Umbilical cord (tissue), 2 donors: ENCODE results near the gene MAFB. TPM values are rescaled to one million over a fixed set of nuclear protein-coding genes. Genes with fewer than 3 reads are reported as not detected.

Experiments used
- DNase-seq: peaks from one replicate; pipeline ENCODE4 v3.0.0-alpha.2; 2015; ENCODE audit warnings: low spot score
- total RNA-seq: library from RNA; depleted of rRNA; stranded (reverse); fragments of >200 nt; gene quantifications from one replicate; pipeline ENCODE4 v1.2.3, GENCODE V29; 2014; ENCODE audit warnings: low replicate concordance; ENCODE audit not compliant: insufficient read depth

MAFB gene
- total RNA-seq, 1 donor from 2014 or later = 14.2 TPM

DNA sequence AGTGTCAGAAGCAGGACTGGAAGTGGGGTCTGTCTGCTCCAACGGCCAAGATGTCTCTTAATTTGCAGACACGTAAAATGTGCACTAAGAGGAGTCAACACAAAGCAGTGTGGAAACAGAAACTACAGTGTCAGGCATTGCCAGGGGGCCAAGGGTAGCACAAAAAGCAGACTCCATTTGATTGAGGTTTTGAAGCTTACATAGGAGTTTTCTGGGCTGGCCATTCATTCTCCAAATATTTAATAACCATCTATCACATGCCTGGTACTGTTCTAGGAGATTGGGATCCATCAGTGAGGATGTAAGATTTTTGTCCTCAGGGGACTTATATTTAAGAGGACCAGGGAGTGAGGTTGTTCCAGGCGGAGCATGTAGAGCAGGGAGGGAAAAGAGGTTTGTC, 29.5 kb downstream of the MAFB start:
- no peak for DNase-seq

DNA sequence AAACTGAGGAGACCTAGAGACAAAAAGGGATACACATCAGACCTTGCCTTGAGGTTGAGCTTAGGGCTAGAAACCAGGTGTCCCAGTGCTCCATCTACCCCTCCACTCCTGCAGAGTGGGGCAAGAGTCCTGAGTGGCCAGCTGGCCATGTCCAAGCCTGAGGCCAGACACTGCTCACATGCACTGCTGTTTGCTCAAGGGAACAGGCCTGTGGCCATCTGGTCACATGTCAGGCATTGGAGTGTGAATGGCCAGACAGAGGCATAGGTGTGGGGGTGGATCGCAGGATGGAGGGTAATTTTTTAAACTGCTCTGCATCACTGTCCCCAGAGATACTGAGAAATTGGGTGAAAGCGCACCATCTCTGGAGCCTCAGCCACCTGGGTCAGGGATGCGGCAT, 30.5 kb downstream of the MAFB start:
- no peak for DNase-seq

DNA sequence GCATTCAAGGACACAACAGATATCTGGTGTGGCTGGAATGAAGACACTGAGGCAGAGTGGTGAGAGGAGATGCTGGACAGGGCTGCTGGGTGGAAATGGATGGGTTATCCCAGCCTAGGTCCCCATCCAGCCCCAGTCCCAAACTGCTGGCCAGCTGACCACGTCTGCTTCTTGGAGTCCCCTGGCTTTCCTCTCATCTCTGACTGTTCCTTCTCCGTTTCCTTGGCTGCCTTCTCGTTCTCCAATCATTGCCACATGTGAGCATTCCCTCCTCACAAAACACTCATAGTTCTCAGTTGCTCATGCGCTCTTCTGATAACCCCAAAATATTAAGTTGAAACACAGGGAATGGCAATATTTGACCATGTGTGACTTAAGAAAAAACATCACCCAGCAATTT, 31.5 kb downstream of the MAFB start:
- DNase-seq = no peak

DNA sequence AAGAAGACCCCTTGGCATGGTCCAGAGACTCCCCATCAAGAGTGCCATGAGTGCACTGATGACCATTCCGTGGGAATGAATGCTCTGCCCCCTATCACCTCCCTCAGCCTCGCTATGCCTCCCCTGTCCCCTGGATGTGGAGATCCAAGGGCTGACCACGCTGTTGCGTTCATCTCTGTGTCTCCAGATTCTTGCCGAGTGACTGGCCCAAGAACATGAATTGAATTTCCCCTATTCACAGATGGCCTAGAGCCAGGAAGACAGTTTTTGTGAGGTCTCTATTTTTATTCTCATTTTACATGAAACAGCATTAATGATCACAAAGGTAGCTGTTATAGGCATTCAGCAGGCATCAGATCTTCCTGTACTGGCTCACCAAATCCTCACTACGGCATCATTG, 33.6 kb downstream of the MAFB start:
- no peak for DNase-seq

DNA sequence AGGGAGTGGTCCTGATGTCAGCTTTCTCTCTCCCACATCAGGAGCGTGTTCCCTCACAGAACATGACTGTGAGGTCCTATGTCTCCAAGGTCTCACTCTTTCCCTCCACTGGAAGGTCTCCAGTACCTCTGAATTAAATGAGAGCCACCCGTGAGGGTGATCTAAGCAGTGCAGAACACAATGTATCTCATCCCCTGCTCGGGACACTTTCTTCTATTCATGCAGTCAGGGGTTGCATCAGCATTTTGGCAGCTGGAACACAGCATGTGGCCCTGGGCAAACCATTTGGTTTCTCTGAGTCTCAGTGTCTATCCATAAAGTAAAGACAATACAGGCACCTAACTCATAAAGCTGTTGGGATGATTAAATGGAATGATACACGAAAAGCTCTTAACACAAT, 34.2 kb downstream of the MAFB start:
- no peak for DNase-seq

DNA sequence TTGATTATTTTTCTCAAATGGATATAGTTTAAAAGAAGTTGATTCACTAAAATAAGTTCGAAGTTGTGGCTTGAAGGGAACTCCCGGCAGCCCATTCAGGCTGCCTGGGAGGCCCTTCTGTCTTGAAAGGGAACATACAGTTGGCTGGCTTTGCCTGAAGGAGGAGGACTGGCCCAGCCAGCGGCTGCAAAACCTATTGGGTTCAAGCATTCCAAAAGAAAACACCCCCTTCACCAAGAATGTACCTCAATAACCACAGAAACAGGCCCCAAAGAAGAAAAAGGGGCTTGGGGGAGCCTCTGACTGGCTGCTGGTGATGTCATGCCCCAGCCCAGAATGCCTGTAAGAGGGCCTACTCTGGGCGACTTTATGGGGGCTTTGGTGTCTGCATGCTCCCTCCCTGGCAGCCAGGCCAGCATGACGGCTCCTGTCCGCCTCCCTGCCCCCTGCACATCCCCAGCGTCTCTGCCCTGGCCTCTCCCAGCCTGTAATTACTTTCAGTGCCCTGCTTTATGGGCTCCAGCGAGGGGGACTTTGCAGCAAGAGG, 36.5 kb downstream of the MAFB start:
- no peak for DNase-seq

DNA sequence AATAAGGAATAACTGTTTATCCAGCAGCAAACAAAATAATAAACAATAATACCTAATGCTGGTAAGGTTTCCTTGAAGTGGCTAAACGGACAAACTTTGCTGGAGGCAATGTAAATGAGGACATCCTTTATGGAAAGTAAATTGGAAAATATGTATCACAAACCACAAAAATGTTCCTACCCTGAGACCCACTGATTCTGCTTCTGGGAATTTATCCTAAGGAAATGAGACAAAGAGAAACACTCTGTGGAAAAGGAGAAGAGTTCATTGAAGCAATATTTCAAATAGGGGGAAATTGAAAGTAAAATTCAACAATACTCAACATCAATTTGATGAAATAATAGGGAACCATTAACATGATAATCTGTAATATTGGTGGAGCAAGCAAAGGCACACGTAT, 37.9 kb downstream of the MAFB start:
- DNase-seq = no peak

DNA sequence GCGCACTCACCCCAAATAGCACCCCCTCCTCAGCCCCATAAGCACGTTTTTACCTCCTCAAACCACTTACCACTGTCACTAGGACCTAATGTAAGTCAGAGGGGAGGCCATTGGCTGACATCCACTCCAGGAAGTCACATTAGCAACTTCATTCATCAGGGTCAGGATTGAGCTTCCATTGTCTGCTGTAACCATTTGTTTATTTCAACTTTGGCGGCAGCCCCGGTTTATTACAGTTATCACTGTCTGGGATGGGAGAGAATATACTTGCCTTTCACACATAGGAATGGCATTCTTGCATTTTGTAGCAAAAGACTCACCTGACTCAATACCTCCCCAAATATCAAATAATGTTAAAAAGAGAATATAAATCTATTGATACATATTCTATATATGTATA, 38.3 kb downstream of the MAFB start:
- DNase-seq = no peak

DNA sequence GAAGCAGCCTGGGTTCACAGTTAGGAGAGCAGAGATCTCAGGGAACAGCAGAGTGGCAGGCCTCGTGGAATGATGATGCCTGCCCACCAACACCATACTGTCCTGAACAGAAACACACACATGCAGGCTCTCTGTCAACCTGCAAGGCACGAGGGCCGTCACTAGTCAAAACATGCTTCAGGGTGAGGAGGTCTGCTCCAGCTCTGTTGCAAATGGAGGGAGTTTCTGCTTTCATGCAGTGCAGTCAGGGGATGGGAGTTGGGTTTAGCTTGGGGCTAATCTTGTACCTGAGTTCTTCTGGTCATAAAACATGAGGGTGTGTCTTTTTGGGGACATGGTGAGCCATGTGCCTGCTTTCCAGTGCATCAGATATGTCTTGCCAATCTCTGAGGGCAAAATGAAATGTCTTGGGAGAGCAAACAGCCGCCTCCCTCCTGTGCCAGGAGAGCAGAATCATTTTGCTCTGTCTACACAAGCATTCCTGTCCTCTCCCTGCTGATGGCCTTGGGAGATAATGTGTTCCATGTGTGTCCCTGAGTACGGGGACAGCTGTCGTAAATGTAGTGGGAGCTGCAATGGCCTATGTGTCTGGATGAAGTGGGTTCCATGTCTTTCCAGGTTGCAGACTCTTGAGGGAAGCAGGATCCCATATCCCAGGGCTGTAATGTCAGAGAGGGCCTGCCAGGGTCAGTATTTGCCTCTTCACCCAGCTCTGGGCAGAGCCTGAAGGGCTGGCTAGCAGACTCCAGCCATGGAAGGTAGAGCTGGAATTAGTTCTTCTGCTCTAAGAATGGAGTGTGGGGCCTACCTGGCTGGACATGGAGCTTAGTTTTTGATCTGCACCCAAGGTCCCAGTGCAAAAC, 40.6 kb downstream of the MAFB start:
- DNase-seq = peak; percentile 30

DNA sequence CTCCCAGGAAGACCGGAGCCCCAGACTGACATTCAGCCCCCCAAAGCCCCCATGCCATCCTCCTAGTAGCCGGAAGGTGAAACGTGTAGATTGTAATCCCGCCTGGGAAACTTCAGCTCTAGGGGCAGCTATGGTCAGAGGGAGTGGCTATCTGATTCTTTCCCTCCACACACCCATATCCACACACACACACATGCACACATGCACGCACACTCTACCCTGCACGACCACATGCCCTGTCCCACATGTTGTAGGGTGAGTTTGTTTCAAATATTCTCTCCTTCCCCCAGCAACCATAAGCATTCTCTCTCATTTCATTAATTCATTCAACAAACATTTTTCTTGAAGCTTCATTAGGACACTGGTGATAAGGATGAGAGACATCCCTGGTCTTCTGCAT, 42.2 kb downstream of the MAFB start:
- no peak for DNase-seq

DNA sequence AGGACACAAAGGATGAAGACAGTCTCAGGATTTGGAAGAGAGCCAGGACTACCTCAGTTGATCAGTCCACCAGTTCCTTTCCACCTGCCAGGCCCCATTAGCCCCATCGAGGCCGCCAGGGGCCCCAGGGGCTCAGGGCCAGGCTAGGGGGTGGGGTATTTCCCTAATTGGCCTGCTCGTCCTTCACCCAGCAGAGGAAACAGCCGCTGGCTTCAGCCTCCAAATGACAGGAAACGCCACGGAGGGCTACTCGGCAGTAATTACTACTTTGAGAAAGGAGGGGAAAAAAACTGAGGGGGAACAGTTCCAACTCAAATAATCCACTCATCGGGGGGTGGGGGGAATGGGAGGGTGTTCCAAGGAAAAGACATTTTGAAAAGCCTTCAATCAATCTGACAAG, 42.7 kb downstream of the MAFB start:
- no peak for DNase-seq

DNA sequence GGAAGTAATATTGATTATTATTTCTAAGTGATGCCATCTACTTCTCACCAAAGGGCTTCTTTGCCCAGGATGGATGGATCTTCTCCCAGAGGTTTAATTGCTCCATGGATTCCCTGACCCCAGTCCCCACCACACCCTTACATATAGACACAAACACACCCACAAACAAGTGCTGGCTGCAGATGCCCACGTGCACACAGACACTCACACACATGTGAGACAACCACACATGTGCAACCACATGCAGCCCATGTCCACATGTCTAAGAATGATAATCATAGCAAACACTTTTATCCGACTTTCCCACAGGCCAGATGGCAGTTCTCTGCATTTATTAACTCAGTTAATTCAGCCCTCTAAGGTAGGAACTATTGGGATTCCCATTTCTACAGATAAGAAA, 44.2 kb downstream of the MAFB start:
- DNase-seq = no peak

DNA sequence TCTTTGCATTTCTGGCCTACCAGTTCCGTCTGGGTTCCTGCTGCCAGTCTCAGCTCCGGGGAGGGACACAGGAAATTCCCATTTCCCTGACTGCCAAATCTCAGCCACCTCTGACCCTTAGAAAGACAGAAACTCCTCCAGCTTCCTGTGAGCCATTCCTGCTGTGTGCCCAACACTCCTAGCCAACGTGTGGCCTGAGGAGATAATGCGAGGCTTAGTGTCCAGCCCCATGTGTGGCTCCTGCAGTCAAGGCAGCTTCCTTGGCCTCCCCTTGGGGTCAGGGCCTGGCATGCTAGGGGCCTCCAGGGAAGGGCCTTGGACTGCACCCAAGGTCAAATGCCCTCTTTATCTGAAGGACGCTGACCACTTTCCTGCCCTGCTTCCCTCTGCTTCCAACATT, 45.1 kb downstream of the MAFB start:
- no peak for DNase-seq

DNA sequence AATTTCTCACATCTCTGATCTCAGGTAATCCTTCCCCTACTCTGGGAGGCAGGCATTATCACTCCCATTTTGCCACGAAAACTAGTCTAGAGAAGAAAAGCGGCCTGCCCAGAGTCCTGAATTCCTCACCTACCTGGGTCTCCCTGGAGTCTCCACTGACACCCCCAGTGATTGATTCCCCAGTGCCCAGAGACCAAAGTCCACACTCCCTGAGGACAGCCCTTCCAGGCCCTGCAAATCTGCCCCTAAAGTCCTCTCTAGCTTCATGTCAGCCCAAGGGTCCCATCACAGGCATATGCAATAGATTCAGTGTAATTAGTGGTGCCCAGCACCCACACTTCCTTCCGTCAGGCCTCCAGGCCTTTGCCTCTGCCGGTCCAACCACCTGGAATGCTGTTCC, 47.2 kb downstream of the MAFB start:
- no peak for DNase-seq

DNA sequence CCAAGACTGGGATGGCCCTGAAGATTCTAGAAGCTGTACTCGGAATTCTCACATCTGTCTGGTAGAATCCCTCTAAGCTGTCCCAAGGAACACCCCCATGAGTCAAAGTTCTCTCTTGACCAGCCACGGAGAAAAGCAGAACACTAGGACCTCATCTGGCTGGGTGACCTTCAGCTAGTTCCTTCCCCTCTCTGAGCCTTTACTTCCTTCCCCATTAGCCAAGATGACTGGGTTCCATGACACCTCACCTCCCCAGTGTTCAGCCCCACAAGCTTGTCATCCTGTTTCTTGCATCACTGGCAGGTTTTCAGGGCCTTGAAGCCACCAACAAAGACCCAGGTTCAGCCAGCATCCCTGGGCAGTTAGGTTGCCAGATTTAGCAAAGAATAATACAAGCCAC, 47.8 kb downstream of the MAFB start:
- no peak for DNase-seq

DNA sequence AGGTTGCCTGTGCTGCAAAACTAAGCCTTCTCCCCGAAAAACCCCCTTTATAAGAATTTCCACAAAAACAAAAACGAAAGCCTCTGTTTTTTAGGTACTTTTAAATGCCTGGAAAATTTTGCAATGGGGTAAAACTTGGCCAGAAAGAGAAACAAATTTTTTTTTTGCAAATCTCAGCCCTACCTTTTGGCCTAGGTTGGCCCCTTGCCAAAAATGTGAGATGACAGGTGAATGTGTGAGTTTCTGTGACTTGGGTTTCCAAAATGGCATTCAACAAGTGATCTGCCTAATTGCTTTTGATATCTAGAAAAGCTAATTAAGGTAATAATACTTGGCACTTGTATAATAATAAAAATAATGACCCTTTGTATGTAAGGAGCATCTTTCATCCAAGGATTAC, 48.4 kb downstream of the MAFB start:
- DNase-seq = no peak

DNA sequence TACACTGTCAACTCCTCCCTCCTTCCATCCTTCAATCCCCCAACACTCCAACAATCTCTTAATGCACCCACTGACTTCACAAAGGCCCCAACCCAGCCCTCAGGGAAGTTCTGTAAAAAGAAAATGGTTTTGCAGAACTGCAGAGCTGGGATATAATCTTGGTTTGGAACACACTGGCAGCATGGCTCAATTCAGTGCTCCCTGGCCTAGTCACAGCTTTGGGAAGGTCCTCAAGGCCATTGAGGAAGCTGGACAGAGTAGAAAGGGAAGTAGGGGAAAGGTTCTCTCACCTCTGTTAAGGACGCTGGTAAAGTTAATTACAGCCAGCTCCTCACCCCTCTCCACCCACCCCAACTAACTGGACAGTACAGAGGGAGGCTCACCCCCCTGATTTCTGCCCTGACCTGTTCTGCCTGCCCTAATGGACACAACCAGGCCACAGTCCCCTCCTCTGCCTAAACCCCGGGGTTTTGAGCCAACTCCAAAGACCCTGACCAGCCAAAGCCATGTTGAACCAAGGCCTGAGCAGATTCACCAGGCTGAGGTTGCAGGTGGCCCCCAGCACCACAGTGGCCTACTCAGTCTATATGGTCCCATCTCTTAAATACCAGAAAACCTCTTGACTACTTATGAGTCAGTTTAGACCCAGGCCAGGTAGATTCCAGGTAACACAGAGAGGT, 49.2 kb downstream of the MAFB start:
- DNase-seq = no peak

DNA sequence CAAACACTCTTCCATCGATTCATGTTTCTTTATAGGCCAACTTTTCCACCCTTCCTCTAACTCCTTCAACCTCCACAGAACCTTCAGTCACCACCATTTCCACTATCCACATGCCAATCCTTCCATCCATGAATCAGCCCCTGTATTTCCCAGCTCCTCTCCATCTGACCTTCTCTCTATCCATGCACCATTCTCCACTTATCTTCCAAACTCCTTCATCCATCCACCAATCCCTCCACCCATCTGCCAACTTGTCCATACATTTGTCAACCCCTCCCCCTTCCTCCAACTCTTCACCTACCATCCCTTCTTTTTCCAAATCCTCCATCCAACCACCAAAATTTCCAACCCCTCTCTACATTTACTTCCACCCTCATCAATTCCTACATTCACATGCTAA, 49.9 kb downstream of the MAFB start:
- DNase-seq = no peak

DNA sequence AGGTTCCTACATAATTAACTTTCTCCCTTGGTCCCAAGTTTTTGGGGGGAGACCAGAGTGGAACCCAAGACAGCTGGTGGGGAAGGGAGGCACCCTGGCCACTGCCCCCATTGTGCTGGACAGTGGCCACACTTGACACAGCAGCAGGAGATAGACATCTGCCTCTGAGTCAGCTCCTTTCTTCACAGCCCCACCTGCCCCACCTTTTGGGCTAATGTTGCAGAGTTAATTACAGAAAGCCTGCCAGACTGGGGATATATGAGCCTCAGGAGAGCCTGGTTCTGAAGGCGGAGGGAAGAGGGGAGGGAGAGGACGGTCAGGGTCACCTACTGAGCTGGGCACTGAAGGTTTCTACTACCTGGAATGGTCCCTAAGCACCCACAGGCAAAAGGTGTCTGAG, 50.6 kb downstream of the MAFB start:
- no peak for DNase-seq

DNA sequence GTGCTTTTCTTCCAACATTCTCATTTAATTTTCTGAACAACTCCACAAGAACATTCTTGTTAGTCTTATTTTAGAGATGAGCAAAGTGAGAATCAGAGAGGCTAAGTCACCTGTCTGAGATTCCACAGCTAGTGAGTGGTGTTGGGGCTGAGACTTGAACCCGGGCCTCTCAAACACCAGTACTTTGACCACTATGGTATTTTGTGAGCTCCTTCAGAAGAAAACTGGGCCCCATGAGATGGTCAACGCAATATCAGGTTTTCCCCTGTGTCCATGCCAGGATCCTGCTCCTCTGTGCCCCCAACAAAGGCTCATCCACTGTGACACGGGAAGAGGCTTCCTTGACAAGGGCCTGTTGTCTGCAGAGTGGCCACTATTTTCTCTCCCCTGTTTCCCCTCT, 51.9 kb downstream of the MAFB start:
- no peak for DNase-seq

DNA sequence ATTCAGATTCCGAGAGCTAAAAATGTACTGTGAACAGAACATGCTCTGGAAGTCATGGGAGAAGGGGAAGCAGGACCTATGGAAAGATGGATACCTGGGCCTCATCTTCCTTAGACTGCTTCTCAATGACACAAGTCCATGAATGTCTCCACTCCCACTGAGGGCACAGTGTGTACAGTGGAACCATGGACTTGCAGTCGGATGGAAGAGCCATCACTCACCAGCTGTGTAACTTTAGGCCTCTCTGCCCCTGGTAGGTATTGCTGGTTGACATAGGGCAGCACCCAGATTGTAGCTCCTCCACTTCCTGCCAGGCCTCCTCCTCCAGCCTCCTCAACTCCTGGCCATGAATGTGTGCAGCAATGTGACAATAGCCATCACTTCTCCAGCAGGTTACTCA, 52.5 kb downstream of the MAFB start:
- no peak for DNase-seq

DNA sequence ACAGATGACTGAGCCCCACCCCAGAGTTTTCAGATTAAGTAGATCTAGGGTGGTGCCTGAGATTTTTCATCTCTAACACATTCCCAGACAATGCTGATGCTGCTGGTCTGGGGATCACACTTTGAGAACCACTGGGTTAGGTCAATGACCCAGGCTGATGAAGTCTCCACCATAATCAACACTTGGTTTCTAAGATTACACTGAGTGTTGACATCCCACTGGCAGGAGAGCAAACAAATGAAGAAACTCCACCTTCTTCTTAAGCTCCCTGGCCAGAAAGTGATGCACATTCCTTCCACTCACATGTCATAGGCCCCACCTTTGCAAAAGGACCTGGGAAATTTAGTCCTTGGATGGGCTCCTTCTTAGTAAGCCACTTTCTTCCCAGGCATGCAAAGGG, 53.1 kb downstream of the MAFB start:
- no peak for DNase-seq
